HepG2 (cell line): ENCODE results near the gene CDAN1. TPM values are rescaled to one million over a fixed set of nuclear protein-coding genes. Genes with fewer than 3 reads are reported as not detected.

ENCODE experiments used
- ATAC-seq: fragments of 200-7000 bp; cut with Tn5 transposase; 3 replicates; pipeline ENCODE4 v1.9.1; 2020; ENCODE audit warnings: mild to moderate bottlenecking, moderate library complexity
- BruUV-seq: library from RNA; stranded (reverse); fragments of 400-500 nt; replicated peaks from 2 replicates; lab custom pipeline; 2021; lab: Mats Ljungman, UMichigan
- CTCF ChIA-PET: fragments of 300-600 bp; formaldehyde crosslinking; extraction: SDS; loops from one replicate; lab custom pipeline; 2021; ENCODE audit warnings: low total read pairs, inconsistent platforms, low intra/inter-chr PET ratio; lab: Yijun Ruan, JAX
- POLR2A ChIA-PET: fragments of 350-600 bp; sonication (Branson Sonifier 250); formaldehyde crosslinking; loops from one replicate; lab custom pipeline; 2020; ENCODE audit warnings: antibody characterized with exemption, inconsistent platforms; lab: Yijun Ruan, JAX
- DNase-seq: peaks from one replicate; pipeline ENCODE4 v3.0.0-alpha.2; 2015; ENCODE audit warnings: low spot score
- FAIRE-seq: peaks from 3 replicates; lab custom pipeline; 2011; peaks lifted over from hg19 to GRCh38; lab: Jason Lieb, UNC
- H2AFZ ChIP-seq: one replicate; pipeline ENCODE4 v1.6.1; 2011; ENCODE audit warnings: low read length, inconsistent platforms
- H3K27ac ChIP-seq: fragments of 300-600 bp; 3 replicates; pipeline ENCODE4 v1.8.0; 2011; ENCODE audit warnings: mixed run types, mild to moderate bottlenecking, mixed read lengths, low read length, inconsistent platforms; ENCODE audit not compliant: insufficient read depth; ENCODE audit errors: extremely low read length
- H3K27me3 ChIP-seq, 2 experiments: fragments of 200-600 bp in 1 of 2; 2 replicates in 1 of 2; 3 replicates in 1 of 2; pipeline versions ENCODE4 v1.6.0 to v1.8.0; 2011; ENCODE audit warnings: low read length in 2 of 2, mild to moderate bottlenecking in 2 of 2, moderate library complexity in 2 of 2, inconsistent platforms in 1 of 2; ENCODE audit not compliant: insufficient read depth in 2 of 2, control insufficient read depth in 1 of 2
- H3K36me3 ChIP-seq, 2 experiments: fragments of 200-600 bp in 1 of 2; replicated peaks in 1 of 2; 2 replicates in 1 of 2; 3 replicates in 1 of 2; pipeline versions ENCODE4 v1.5.1 to v1.8.0; 2011; ENCODE audit warnings: low read length in 2 of 2, inconsistent platforms in 1 of 2; ENCODE audit not compliant: insufficient read depth in 2 of 2, control insufficient read depth in 1 of 2
- H3K4me1 ChIP-seq: 2 replicates; pipeline ENCODE4 v1.5.1; 2012; ENCODE audit warnings: low read length, inconsistent platforms; ENCODE audit not compliant: insufficient read depth
- H3K4me2 ChIP-seq: 2 replicates; pipeline ENCODE4 v1.6.0; 2011; ENCODE audit warnings: low read depth, low read length, inconsistent platforms
- H3K4me3 ChIP-seq, 3 experiments: fragments of 200-600 bp in 1 of 3; sonication (generic), shearing (Covaris generic) in 1 of 3; replicated peaks in 1 of 3; 2 replicates each; pipeline ENCODE4 v1.5.1; 2011 to 2016; ENCODE audit warnings: low read length in 3 of 3, inconsistent platforms in 2 of 3, low read depth in 2 of 3, mild to moderate bottlenecking in 2 of 3, control low read depth in 1 of 3, mixed read lengths in 1 of 3; ENCODE audit not compliant: insufficient read depth in 1 of 3
- H3K79me2 ChIP-seq: one replicate; pipeline ENCODE4 v1.6.1; 2011; ENCODE audit warnings: low read length, inconsistent platforms; ENCODE audit not compliant: insufficient read depth
- H3K9ac ChIP-seq: 2 replicates; pipeline ENCODE4 v1.6.0; 2011; ENCODE audit warnings: mild to moderate bottlenecking, low read depth, low read length, inconsistent platforms; ENCODE audit not compliant: insufficient read depth
- H3K9me3 ChIP-seq: 2 replicates; pipeline ENCODE4 v1.5.1; 2012; ENCODE audit warnings: mild to moderate bottlenecking, low read length
- H4K20me1 ChIP-seq: 2 replicates; pipeline ENCODE4 v1.6.0; 2011; ENCODE audit warnings: inconsistent platforms, mild to moderate bottlenecking, low read length, moderate library complexity; ENCODE audit not compliant: insufficient read depth
- ASH2L ChIP-seq: fragments of 300-600, 200-600 bp; sonication (generic); IDR thresholded peaks from 2 replicates; pipeline ENCODE4 v1.7.0; 2017; ENCODE audit warnings: low read depth, mild to moderate bottlenecking, moderate library complexity, mixed read lengths, low read length; ENCODE audit not compliant: insufficient read length
- DMTF1 ChIP-seq: sonication (generic); formaldehyde crosslinking; IDR thresholded peaks from 2 replicates; pipeline ENCODE4 v1.4.0; 2020; ENCODE audit warnings: mild to moderate bottlenecking, missing genetic modification reagents
- HOXA9 ChIP-seq: sonication (generic); formaldehyde crosslinking; IDR thresholded peaks from 2 replicates; pipeline ENCODE4 v1.8.1; 2022; ENCODE audit warnings: missing genetic modification reagents, mild to moderate bottlenecking, moderate library complexity, borderline replicate concordance
- KDM5A ChIP-seq: fragments of 200-600 bp; sonication (generic); IDR thresholded peaks from 2 replicates; pipeline ENCODE4 v1.7.0; 2018; ENCODE audit warnings: antibody characterized with exemption, mild to moderate bottlenecking, low read length, borderline replicate concordance
- U2AF2 ChIP-seq: fragments of 200-400 bp; formaldehyde crosslinking; IDR thresholded peaks from 2 replicates; pipeline ENCODE4 v1.6.1; 2017; ENCODE audit warnings: low read depth, mild to moderate bottlenecking, low read length
- ZHX1 ChIP-seq: sonication (generic); formaldehyde crosslinking; IDR thresholded peaks from 2 replicates; pipeline ENCODE4 v1.8.1; 2022; ENCODE audit warnings: low read depth, mild to moderate bottlenecking, missing genetic modification reagents
- ZMYM2 ChIP-seq: sonication (generic); formaldehyde crosslinking; IDR thresholded peaks from 2 replicates; pipeline ENCODE4 v1.8.0; 2022; ENCODE audit warnings: mild to moderate bottlenecking, missing genetic modification reagents
- WGBS: methylation state at CpG from one replicate; pipeline ENCODE4 v1.1.6; 2017; ENCODE audit warnings: low lambda C conversion rate; 5-methylcytosine and 5-hydroxymethylcytosine counted together
- in situ Hi-C: cut with HindIII; loops from 2 replicates; pipeline ENCODE4 v1.10.0; 2017; ENCODE audit warnings: low pct_unique_long_range_greater_than_20kb; ENCODE audit not compliant: extremely low pct_ligation_motif_present
- intact Hi-C: fragments of 100-400 bp; cut with micrococcal nuclease; formaldehyde crosslinking; loops from one replicate; pipeline ENCODE4 v1.10.0; 2022; ENCODE audit not compliant: unreplicated experiment
- polyA plus RNA-seq, 8 experiments: library from polyadenylated mRNA; depleted of rRNA in 3 of 8; stranded (reverse) in 7 of 8; unstranded in 1 of 8; fragments of >200 nt; fragmentation: Illumina TruSeq in 4 of 8; extraction: Trizol in 4 of 8; gene quantifications; 2 replicates each; pipeline versions ENCODE4 v1.2.1 to v1.2.3, GENCODE V29; 2011 to 2016; ENCODE audit warnings: low read depth in 4 of 8, missing spikeins in 1 of 8, mixed read lengths in 1 of 8; ENCODE audit not compliant: insufficient read depth in 1 of 8
- total RNA-seq, 5 experiments: library from RNA; depleted of rRNA; stranded (reverse); fragments of >200 nt; fragmentation: Illumina TruSeq; extraction: Trizol; gene quantifications; 2 replicates each; pipeline ENCODE4 v1.2.3, GENCODE V29; 2016; ENCODE audit warnings: low read depth in 1 of 5
- TF ChIP-seq, protein P1 (sequence below): sonication (generic); formaldehyde crosslinking; IDR thresholded peaks from 2 replicates; pipeline ENCODE4 v1.4.0; 2020; ENCODE audit warnings: low read depth, mild to moderate bottlenecking, missing genetic modification reagents
- TF ChIP-seq, protein P2 (sequence below): sonication (generic); formaldehyde crosslinking; IDR thresholded peaks from 2 replicates; pipeline ENCODE4 v1.4.0; 2020; ENCODE audit warnings: missing genetic modification reagents

The CDAN1 gene
- total and polyA plus RNA-seq, 2 of the 13 experiments (the other 11 are each of a cell fraction or from before 2014, with no cell fraction given), result 5.0 to 16.1 TPM

GRCh38 chr15:42737529-42738328, 801 bp upstream of the CDAN1 start (continued):
- TF ChIP-seq, protein P1, sequence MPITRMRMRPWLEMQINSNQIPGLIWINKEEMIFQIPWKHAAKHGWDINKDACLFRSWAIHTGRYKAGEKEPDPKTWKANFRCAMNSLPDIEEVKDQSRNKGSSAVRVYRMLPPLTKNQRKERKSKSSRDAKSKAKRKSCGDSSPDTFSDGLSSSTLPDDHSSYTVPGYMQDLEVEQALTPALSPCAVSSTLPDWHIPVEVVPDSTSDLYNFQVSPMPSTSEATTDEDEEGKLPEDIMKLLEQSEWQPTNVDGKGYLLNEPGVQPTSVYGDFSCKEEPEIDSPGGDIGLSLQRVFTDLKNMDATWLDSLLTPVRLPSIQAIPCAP (CRISPR knock-in tag), result no peak
- TF ChIP-seq ZHX1 (CRISPR knock-in tag), result no peak
- TF ChIP-seq, all 625 proteins: peak for 40

DNA sequence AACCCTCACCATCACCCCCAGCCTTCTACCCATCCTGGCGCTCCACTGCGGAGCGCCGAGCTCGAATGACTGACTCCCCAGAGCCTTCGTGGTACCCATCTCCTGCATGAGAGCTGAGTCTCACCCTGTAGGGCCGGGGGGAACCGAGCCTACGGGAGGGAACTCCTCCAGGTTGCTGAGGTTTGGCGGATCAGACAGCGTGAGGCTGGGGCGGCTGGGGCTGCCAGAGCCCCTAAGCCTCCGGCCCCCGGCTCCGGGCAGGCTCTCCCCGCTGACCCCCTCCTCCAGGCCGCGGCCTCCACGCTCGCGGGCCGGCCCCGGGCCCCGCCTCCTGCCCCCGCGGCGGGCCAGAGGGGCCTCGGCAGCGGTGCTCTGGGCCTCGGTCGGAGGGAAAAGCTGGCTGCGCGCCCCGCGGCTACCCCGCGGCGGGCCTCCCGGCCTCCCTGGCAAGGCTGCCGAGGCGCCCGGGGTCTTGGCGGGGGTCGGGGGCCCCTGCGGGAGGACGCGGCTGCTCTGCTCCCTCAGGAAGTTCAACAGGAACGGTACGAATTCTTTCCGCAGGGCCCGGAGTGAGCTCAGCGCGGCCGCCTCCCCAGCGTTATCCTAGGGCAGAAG, 643 bp downstream of the CDAN1 start:
- peak; percentile 58 for ATAC-seq
- no peak for DNase-seq
- in situ Hi-C loops, result loop anchor here (5.0 kb wide), 1 partner anchor 186 kb away; the partner anchor contains the start of gene TTBK2
- TF ChIP-seq ASH2L (no peak), HOXA9 (CRISPR knock-in tag) (no peak), ZMYM2 (no peak), DMTF1 (no peak), U2AF2 (no peak), KDM5A (peak; percentile 56; the same call in 1 of the 2 replicates)
- TF ChIP-seq, protein P2, sequence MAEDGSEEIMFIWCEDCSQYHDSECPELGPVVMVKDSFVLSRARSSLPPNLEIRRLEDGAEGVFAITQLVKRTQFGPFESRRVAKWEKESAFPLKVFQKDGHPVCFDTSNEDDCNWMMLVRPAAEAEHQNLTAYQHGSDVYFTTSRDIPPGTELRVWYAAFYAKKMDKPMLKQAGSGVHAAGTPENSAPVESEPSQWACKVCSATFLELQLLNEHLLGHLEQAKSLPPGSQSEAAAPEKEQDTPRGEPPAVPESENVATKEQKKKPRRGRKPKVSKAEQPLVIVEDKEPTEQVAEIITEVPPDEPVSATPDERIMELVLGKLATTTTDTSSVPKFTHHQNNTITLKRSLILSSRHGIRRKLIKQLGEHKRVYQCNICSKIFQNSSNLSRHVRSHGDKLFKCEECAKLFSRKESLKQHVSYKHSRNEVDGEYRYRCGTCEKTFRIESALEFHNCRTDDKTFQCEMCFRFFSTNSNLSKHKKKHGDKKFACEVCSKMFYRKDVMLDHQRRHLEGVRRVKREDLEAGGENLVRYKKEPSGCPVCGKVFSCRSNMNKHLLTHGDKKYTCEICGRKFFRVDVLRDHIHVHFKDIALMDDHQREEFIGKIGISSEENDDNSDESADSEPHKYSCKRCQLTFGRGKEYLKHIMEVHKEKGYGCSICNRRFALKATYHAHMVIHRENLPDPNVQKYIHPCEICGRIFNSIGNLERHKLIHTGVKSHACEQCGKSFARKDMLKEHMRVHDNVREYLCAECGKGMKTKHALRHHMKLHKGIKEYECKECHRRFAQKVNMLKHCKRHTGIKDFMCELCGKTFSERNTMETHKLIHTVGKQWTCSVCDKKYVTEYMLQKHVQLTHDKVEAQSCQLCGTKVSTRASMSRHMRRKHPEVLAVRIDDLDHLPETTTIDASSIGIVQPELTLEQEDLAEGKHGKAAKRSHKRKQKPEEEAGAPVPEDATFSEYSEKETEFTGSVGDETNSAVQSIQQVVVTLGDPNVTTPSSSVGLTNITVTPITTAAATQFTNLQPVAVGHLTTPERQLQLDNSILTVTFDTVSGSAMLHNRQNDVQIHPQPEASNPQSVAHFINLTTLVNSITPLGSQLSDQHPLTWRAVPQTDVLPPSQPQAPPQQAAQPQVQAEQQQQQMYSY (CRISPR knock-in tag), result 0 out of 2 replicates have a peak, but pooled peaks have one; percentile 34

More for the DNA sequence above, 643 bp downstream of the CDAN1 start:
- WGBS, result 40% methylated on average over 7 of the region's 55 CpGs
- ChIA-PET POLR2A (no interaction called here), CTCF (interaction anchor here (3.3 kb wide), 1 partner anchor 190 kb away, joined by 22 read pairs; no protein-coding TSS in a partner anchor)
- Histone ChIP-seq H3K4me3 (peak overlapping the region; percentile 76 to 94 (median 86)), H4K20me1 (0 out of 2 replicates have a peak, but pooled peaks cover 2% of the 10 kb centered on the region), H3K79me2 (peaks cover 12% of the 10 kb centered on the region), H3K9me3 (no peaks in the 10 kb centered on the region), H2AFZ (no peak overlapping the region), H3K36me3 (peaks cover 17 to 42% of the 10 kb centered on the region in 2 experiments), H3K27ac (peak overlapping the region; percentile 66), H3K4me2 (peak overlapping the region; percentile 80), H3K4me1 (peaks cover 21% of the 10 kb centered on the region), H3K9ac (peak overlapping the region; percentile 86), H3K27me3 (no peaks in the 10 kb centered on the region)
- intact Hi-C loops, result no loop called here
- BruUV-seq, result no TSS peak
- FAIRE-seq, result no peak
